Gastroesophageal sphincter (tissue), 4 donors: ENCODE results near the gene ZBTB47. TPM values are rescaled to one million over a fixed set of nuclear protein-coding genes. Genes with fewer than 3 reads are reported as not detected.

Experiments used
- ATAC-seq: fragments of 150-250 bp; one replicate; pipeline ENCODE4 v1.9.1; 2016; ENCODE audit warnings: mild to moderate bottlenecking, moderate library complexity
- H3K27ac ChIP-seq, 4 donors: fragments of 200-600 bp; sonication (generic) in 3 of 4; 1 replicate in 3 of 4; 2 replicates in 1 of 4; pipeline ENCODE4 v1.5.1; 2016 to 2019
- H3K27me3 ChIP-seq: fragments of 200-600 bp; sonication (generic); one replicate; pipeline ENCODE4 v1.5.1; 2019
- H3K36me3 ChIP-seq, 2 donors: fragments of 200-600 bp; sonication (generic); one replicate each; pipeline ENCODE4 v1.5.1; 2019; ENCODE audit warnings: control low read depth in 1 of 2
- H3K4me1 ChIP-seq, 3 donors: fragments of 200-600 bp; sonication (generic); 1 replicate in 2 of 3; 2 replicates in 1 of 3; pipeline ENCODE4 v1.5.1; 2016 to 2019; ENCODE audit warnings: control low read depth in 2 of 3
- H3K4me3 ChIP-seq, 2 donors: fragments of 200-600 bp; sonication (generic); one replicate each; pipeline ENCODE4 v1.5.1; 2019; ENCODE audit warnings: mild to moderate bottlenecking in 1 of 2, moderate library complexity in 1 of 2
- H3K9me3 ChIP-seq, 3 donors: fragments of 200-600 bp; sonication (generic); one replicate each; pipeline ENCODE4 v1.5.1; 2017 to 2019; ENCODE audit warnings: control low read depth in 2 of 3
- CTCF ChIP-seq, 4 experiments: fragments of 200-600 bp in 2 of 4; fragments of 450-650 bp in 2 of 4; sonication (generic) in 1 of 4; IDR thresholded peaks; one replicate each; pipeline ENCODE4 v1.5.1; 2017 to 2019; ENCODE audit warnings: antibody characterized with exemption in 4 of 4, mild to moderate bottlenecking in 2 of 4, moderate library complexity in 2 of 4
- EP300 ChIP-seq: sonication (generic); formaldehyde crosslinking; IDR thresholded peaks from one replicate; pipeline ENCODE4 v1.6.1; 2017; ENCODE audit warnings: antibody characterized with exemption, mild to moderate bottlenecking
- POLR2A ChIP-seq, 2 donors: fragments of 450-650 bp; IDR thresholded peaks; one replicate each; pipeline ENCODE4 v1.6.1; 2017; ENCODE audit warnings: antibody characterized with exemption in 2 of 2, mild to moderate bottlenecking in 2 of 2, moderate library complexity in 1 of 2
- POLR2AphosphoS5 ChIP-seq: sonication (generic); formaldehyde crosslinking; IDR thresholded peaks from one replicate; pipeline ENCODE4 v1.6.1; 2017; ENCODE audit warnings: antibody characterized with exemption
- WGBS, 2 donors: methylation state at CpG; one replicate each; pipeline ENCODE4 v1.1.5; 2018; ENCODE audit warnings: low coverage in 1 of 2; 5-methylcytosine and 5-hydroxymethylcytosine counted together
- total RNA-seq, 4 donors: library from RNA; depleted of rRNA; stranded (reverse); fragments of >200 nt; gene quantifications; one replicate each; pipeline ENCODE4 v1.1.0, GENCODE V29; 2016

Gene ZBTB47
- total RNA-seq, 4 donors from 2014 or later: 86.8 to 152 (median 110) TPM

- H3K27ac ChIP-seq: no peak within 1 kb of the TSS
- no peak within 1 kb of the TSS for H3K4me3 ChIP-seq
- H3K36me3 ChIP-seq: no peaks in the 10 kb centered on the region
- no peaks in the 10 kb centered on the region for H3K9me3 ChIP-seq
- 58% methylated on average over 2 of the region's 21 CpGs; no CpG with 5 or more reads in 1 of the 2 donors for WGBS, 2 donors
- no peak for ATAC-seq
- peaks cover 6% of the 10 kb centered on the region for H3K27me3 ChIP-seq
- no peak for TF ChIP-seq EP300
- TF ChIP-seq POLR2AphosphoS5: no peak
- no peak for TF ChIP-seq CTCF (IDR thresholded peaks at IDR 0.05)
- TF ChIP-seq POLR2A (IDR thresholded peaks at IDR 0.05): no peak
- H3K4me1 ChIP-seq: no peaks in the 10 kb centered on the region
These were observed 48.8 kb downstream of the ZBTB47 start, which contains the start of gene HHATL for GRCh38 chr3:42702066-42702951. TSS of gene HHATL (minus strand) at chr3:42702798. CDS start at chr3:42700826, 1,972 bp downstream.

DNA sequence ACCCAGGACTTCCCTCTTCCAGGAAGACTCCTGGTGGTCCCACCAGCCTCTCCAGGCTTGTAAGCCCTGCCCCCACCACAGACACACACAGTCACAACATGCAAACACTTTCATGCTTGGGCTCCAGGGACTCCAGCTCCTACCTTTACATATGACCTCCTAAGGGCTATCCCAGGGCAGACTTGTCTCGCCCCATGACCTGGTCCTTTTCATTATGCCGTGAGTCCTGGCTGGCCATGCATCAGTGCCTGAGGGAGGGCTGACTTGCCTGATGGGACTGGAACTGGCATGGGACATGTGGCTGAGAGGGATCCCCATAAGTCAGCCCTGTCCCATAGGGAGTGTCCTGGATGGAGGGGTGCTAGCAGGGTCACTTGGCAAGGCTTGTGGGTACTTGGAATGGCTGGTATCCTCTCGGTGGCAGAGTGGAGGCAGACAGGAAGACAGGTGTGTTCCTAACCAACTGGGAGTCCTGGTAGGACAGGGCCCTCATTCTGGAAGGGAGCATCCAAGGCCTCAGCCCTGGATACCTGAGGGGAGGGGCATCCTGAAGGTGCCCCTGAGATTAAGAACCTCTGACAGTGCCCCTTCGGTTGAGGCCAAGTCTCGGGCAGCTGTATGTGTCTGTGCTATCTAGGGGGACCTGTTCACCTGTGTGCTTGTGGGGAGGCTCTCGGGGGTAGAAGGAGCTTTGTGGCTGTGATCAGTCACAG, 49.6 kb downstream of the ZBTB47 start:
- Histone ChIP-seq H3K27me3 (peaks cover 5% of the 10 kb centered on the region), H3K27ac (no peak overlapping the region), H3K4me3 (no peak overlapping the region), H3K36me3 (no peaks in the 10 kb centered on the region), H3K9me3 (no peaks in the 10 kb centered on the region), H3K4me1 (no peaks in the 10 kb centered on the region)
- no peak for ATAC-seq
- TF ChIP-seq POLR2AphosphoS5 (no peak), EP300 (no peak)
- no CpG with 5 or more reads among the region's 6 CpGs for WGBS, 2 donors

GRCh38 chr3:42703695-42704025, 50.2 kb downstream of the ZBTB47 start:
- WGBS, 2 donors: 67% methylated on average over 3 of the region's 5 CpGs; no CpG with 5 or more reads in 1 of the 2 donors
- Histone ChIP-seq H3K4me1 (no peaks in the 10 kb centered on the region), H3K9me3 (no peaks in the 10 kb centered on the region), H3K27me3 (peaks cover 5% of the 10 kb centered on the region), H3K27ac (no peak overlapping the region), H3K4me3 (no peak overlapping the region), H3K36me3 (no peaks in the 10 kb centered on the region)
- ATAC-seq: no peak
- TF ChIP-seq POLR2A (IDR thresholded peaks at IDR 0.05) (no peak), EP300 (no peak), CTCF (IDR thresholded peaks at IDR 0.05) (no peak), POLR2AphosphoS5 (no peak)

GRCh38 chr3:42704136-42704841, 50.8 kb downstream of the ZBTB47 start:
- WGBS, 2 donors: 91 to 93% methylated on average over 3 to 4 of the region's 8 CpGs
- H3K4me3 ChIP-seq: no peak overlapping the region
- ATAC-seq: no peak
- H3K36me3 ChIP-seq: no peaks in the 10 kb centered on the region
- H3K9me3 ChIP-seq: no peaks in the 10 kb centered on the region
- no peak overlapping the region for H3K27ac ChIP-seq
- no peaks in the 10 kb centered on the region for H3K4me1 ChIP-seq
- peaks cover 5% of the 10 kb centered on the region for H3K27me3 ChIP-seq
- no peak for TF ChIP-seq POLR2AphosphoS5
- TF ChIP-seq EP300: no peak
- TF ChIP-seq CTCF (IDR thresholded peaks at IDR 0.05): no peak
- no peak for TF ChIP-seq POLR2A (IDR thresholded peaks at IDR 0.05)
